NCI-H1930 (cell line): ENCODE results near the gene STAMBP.
"Not testable (repeated sequence)": the region's sequence is repeated elsewhere in the genome, so short reads cannot be mapped to it uniquely, and the experiment has no call there.

Source experiments
- DNase-seq, 2 experiments: peaks; one replicate each; lab custom pipeline; 2025; lab: John Stamatoyannopoulos, UW

The STAMBP gene

GRCh38 chr2:73828818-73829570, at the start of gene STAMBP:
Gene STAMBP (plus strand): TSS chr2:73828961. CDS start chr2:73830857, 1,896 bp downstream.
- peak; percentile 94 to 95 for DNase-seq

- peak; percentile 88 to 94 for DNase-seq
Observed at GRCh38 chr2:73779467-73780236, 49.1 kb upstream of the STAMBP start, which contains the start of gene DUSP11. Gene DUSP11 (minus strand): TSS chr2:73780103. CDS start chr2:73779974, 129 bp downstream.

GRCh38 chr2:73780237-73780582, 48.6 kb upstream of the STAMBP start:
- DNase-seq, result no peak

- not testable (repeated sequence) for DNase-seq
Observed at GRCh38 chr2:73783402-73783801, 45.4 kb upstream of the STAMBP start.

- DNase-seq, result not testable (repeated sequence)
Observed at GRCh38 chr2:73783883-73784282, 44.9 kb upstream of the STAMBP start, which contains the start of gene C2orf78. Gene C2orf78 (plus strand): TSS chr2:73784183. CDS start chr2:73784310, 127 bp downstream.

- no peak for DNase-seq
Observed at GRCh38 chr2:73811878-73812277, 16.9 kb upstream of the STAMBP start.

GRCh38 chr2:73812635-73813034, 16.1 kb upstream of the STAMBP start:
- no peak for DNase-seq

GRCh38 chr2:73818296-73818695, 10.5 kb upstream of the STAMBP start:
- DNase-seq, result no peak

GRCh38 chr2:73821227-73821626, 7.5 kb upstream of the STAMBP start:
- no peak for DNase-seq

GRCh38 chr2:73821669-73822068, 7.1 kb upstream of the STAMBP start:
- no peak for DNase-seq

- no peak for DNase-seq
Observed at GRCh38 chr2:73822276-73822675, 6.5 kb upstream of the STAMBP start.

GRCh38 chr2:73822991-73823390, 5.8 kb upstream of the STAMBP start:
- DNase-seq, result no peak

- no peak for DNase-seq
Observed at GRCh38 chr2:73823416-73823815, 5.3 kb upstream of the STAMBP start.

- peak; percentile 24 to 62 for DNase-seq
Observed at GRCh38 chr2:73823916-73824523, 4.7 kb upstream of the STAMBP start.

- DNase-seq, result no peak
Observed at GRCh38 chr2:73825408-73825807, 3.4 kb upstream of the STAMBP start.

- no peak for DNase-seq
Observed at GRCh38 chr2:73827018-73827417, 1.7 kb upstream of the STAMBP start.

GRCh38 chr2:73827660-73828388, 937 bp upstream of the STAMBP start:
- DNase-seq, result no peak

GRCh38 chr2:73828389-73828817, 358 bp upstream of the STAMBP start:
- no peak for DNase-seq

GRCh38 chr2:73830871-73831401, 2.2 kb downstream of the STAMBP start:
- DNase-seq, result no peak

GRCh38 chr2:73832930-73833329, 4.2 kb downstream of the STAMBP start:
- no peak for DNase-seq

- no peak for DNase-seq
Observed at GRCh38 chr2:73836141-73836943, 7.6 kb downstream of the STAMBP start.
